ENCODE data around the gene SORBS1.
"Not testable (repeated sequence)": the region's sequence is repeated elsewhere in the genome, so short reads cannot be mapped to it uniquely, and the experiment has no call there.

Gene SORBS1

GRCh38 chr10:95350219-95350829 is 210.8 kb downstream of the SORBS1 start:
- H3K4me1 Mint-ChIP-seq (ENCODE audit: low read depth), result no peaks in the 10 kb centered on the region
- peaks cover 20% of the 10 kb centered on the region for H3K27me3 Mint-ChIP-seq (ENCODE audit: low read depth)
- H3K9me3 Mint-ChIP-seq, result no peaks in the 10 kb centered on the region
- H3K27ac Mint-ChIP-seq, result no peak overlapping the region
- H3K4me3 Mint-ChIP-seq, result no peak overlapping the region
- no peaks in the 10 kb centered on the region for H3K36me3 Mint-ChIP-seq (ENCODE audit: low read depth)

GRCh38 chr10:95347402-95347766 is 213.8 kb downstream of the SORBS1 start:
- H3K4me1 Mint-ChIP-seq (ENCODE audit: low read depth); H3K9me3 Mint-ChIP-seq; H3K4me3 Mint-ChIP-seq; H3K36me3 Mint-ChIP-seq (ENCODE audit: low read depth); H3K27ac Mint-ChIP-seq: not testable (repeated sequence)
- peaks cover 16% of the 10 kb centered on the region for H3K27me3 Mint-ChIP-seq (ENCODE audit: low read depth)

- H3K4me1 Mint-ChIP-seq (ENCODE audit: low read depth), result no peaks in the 10 kb centered on the region
- H3K27ac Mint-ChIP-seq, result no peak overlapping the region
- H3K9me3 Mint-ChIP-seq, result no peaks in the 10 kb centered on the region
- H3K27me3 Mint-ChIP-seq (ENCODE audit: low read depth), result peaks cover 16% of the 10 kb centered on the region
- no peak overlapping the region for H3K4me3 Mint-ChIP-seq
- H3K36me3 Mint-ChIP-seq (ENCODE audit: low read depth), result no peaks in the 10 kb centered on the region
Measured at GRCh38 chr10:95346715-95347401, 214.3 kb downstream of the SORBS1 start.

- Mint-ChIP-seq H3K27ac (no peak overlapping the region), H3K9me3 (no peaks in the 10 kb centered on the region), H3K36me3 (ENCODE audit: low read depth) (no peaks in the 10 kb centered on the region), H3K27me3 (ENCODE audit: low read depth) (peaks cover 16% of the 10 kb centered on the region), H3K4me1 (ENCODE audit: low read depth) (no peaks in the 10 kb centered on the region), H3K4me3 (no peak overlapping the region)
Measured at GRCh38 chr10:95343573-95343972, 217.6 kb downstream of the SORBS1 start.

- no peaks in the 10 kb centered on the region for H3K9me3 Mint-ChIP-seq
- H3K27ac Mint-ChIP-seq, result no peak overlapping the region
- H3K27me3 Mint-ChIP-seq (ENCODE audit: low read depth), result peaks cover 10% of the 10 kb centered on the region
- no peaks in the 10 kb centered on the region for H3K36me3 Mint-ChIP-seq (ENCODE audit: low read depth)
- no peaks in the 10 kb centered on the region for H3K4me1 Mint-ChIP-seq (ENCODE audit: low read depth)
- H3K4me3 Mint-ChIP-seq, result no peak overlapping the region
Measured at GRCh38 chr10:95341716-95342130, 219.4 kb downstream of the SORBS1 start.

- H3K27ac Mint-ChIP-seq, result no peak overlapping the region
- H3K36me3 Mint-ChIP-seq (ENCODE audit: low read depth), result no peaks in the 10 kb centered on the region
- H3K9me3 Mint-ChIP-seq, result no peaks in the 10 kb centered on the region
- peaks cover 4% of the 10 kb centered on the region for H3K27me3 Mint-ChIP-seq (ENCODE audit: low read depth)
- H3K4me1 Mint-ChIP-seq (ENCODE audit: low read depth), result no peaks in the 10 kb centered on the region
- no peak overlapping the region for H3K4me3 Mint-ChIP-seq
Measured at GRCh38 chr10:95339863-95340262, 221.3 kb downstream of the SORBS1 start.

- Mint-ChIP-seq H3K36me3 (ENCODE audit: low read depth) (no peaks in the 10 kb centered on the region), H3K27me3 (ENCODE audit: low read depth) (peaks cover 4% of the 10 kb centered on the region), H3K27ac (no peak overlapping the region), H3K4me3 (no peak overlapping the region), H3K9me3 (no peaks in the 10 kb centered on the region), H3K4me1 (ENCODE audit: low read depth) (no peaks in the 10 kb centered on the region)
Measured at GRCh38 chr10:95337423-95338160, 223.6 kb downstream of the SORBS1 start.

- H3K4me1 Mint-ChIP-seq (ENCODE audit: low read depth), result no peaks in the 10 kb centered on the region
Measured at GRCh38 chr10:95336702-95337101, 224.5 kb downstream of the SORBS1 start.

GRCh38 chr10:95335933-95336699 is 225.1 kb downstream of the SORBS1 start:
- peaks cover 1% of the 10 kb centered on the region for H3K27me3 Mint-ChIP-seq (ENCODE audit: low read depth)
- no peaks in the 10 kb centered on the region for H3K36me3 Mint-ChIP-seq (ENCODE audit: low read depth)
- no peaks in the 10 kb centered on the region for H3K9me3 Mint-ChIP-seq
- no peak overlapping the region for H3K27ac Mint-ChIP-seq
- no peak overlapping the region for H3K4me3 Mint-ChIP-seq
- no peaks in the 10 kb centered on the region for H3K4me1 Mint-ChIP-seq (ENCODE audit: low read depth)

More at GRCh38 chr10:95336702-95337101, 224.5 kb downstream of the SORBS1 start:
- H3K27me3 Mint-ChIP-seq (ENCODE audit: low read depth), result peaks cover 4% of the 10 kb centered on the region
- H3K27ac Mint-ChIP-seq, result no peak overlapping the region
- no peaks in the 10 kb centered on the region for H3K9me3 Mint-ChIP-seq
- H3K4me3 Mint-ChIP-seq, result no peak overlapping the region
- no peaks in the 10 kb centered on the region for H3K36me3 Mint-ChIP-seq (ENCODE audit: low read depth)

GRCh38 chr10:95334805-95335144 is 226.4 kb downstream of the SORBS1 start:
- no peak overlapping the region for H3K27ac Mint-ChIP-seq
- H3K9me3 Mint-ChIP-seq, result no peaks in the 10 kb centered on the region

GRCh38 chr10:95333997-95334804 is 227.0 kb downstream of the SORBS1 start:
- no peak overlapping the region for H3K27ac Mint-ChIP-seq
- no peaks in the 10 kb centered on the region for H3K9me3 Mint-ChIP-seq
- no peaks in the 10 kb centered on the region for H3K36me3 Mint-ChIP-seq (ENCODE audit: low read depth)
- H3K4me3 Mint-ChIP-seq, result no peak overlapping the region
- peaks cover 3% of the 10 kb centered on the region for H3K4me1 Mint-ChIP-seq (ENCODE audit: low read depth)
- H3K27me3 Mint-ChIP-seq (ENCODE audit: low read depth), result no peaks in the 10 kb centered on the region

More at GRCh38 chr10:95334805-95335144, 226.4 kb downstream of the SORBS1 start:
- Mint-ChIP-seq H3K4me3 (no peak overlapping the region), H3K27me3 (ENCODE audit: low read depth) (no peaks in the 10 kb centered on the region), H3K4me1 (ENCODE audit: low read depth) (peaks cover under 1% of the 10 kb centered on the region), H3K36me3 (ENCODE audit: low read depth) (no peaks in the 10 kb centered on the region)

GRCh38 chr10:95332666-95333249 is 228.4 kb downstream of the SORBS1 start:
- no peaks in the 10 kb centered on the region for H3K27me3 Mint-ChIP-seq (ENCODE audit: low read depth)
- no peak overlapping the region for H3K4me3 Mint-ChIP-seq
- H3K36me3 Mint-ChIP-seq (ENCODE audit: low read depth), result no peaks in the 10 kb centered on the region
- H3K9me3 Mint-ChIP-seq, result no peaks in the 10 kb centered on the region
- peaks cover 3% of the 10 kb centered on the region for H3K4me1 Mint-ChIP-seq (ENCODE audit: low read depth)
- H3K27ac Mint-ChIP-seq, result no peak overlapping the region

- Mint-ChIP-seq H3K36me3 (ENCODE audit: low read depth) (no peaks in the 10 kb centered on the region), H3K27ac (no peak overlapping the region), H3K27me3 (ENCODE audit: low read depth) (no peaks in the 10 kb centered on the region), H3K4me3 (no peak overlapping the region), H3K4me1 (ENCODE audit: low read depth) (peaks cover 3% of the 10 kb centered on the region), H3K9me3 (no peaks in the 10 kb centered on the region)
Measured at GRCh38 chr10:95331596-95332130, 229.5 kb downstream of the SORBS1 start.

Measured in T-helper 1 cell treated with Interleukin-12 subunit alpha and Interleukin-12 subunit beta and Interleukin-4 antibody, amounts not matched to agents 30 μg/mL and 1 μg/mL, for 36 hours (primary cell).